ENCODE results near the gene GPER1.
"Not testable (repeated sequence)": the region's sequence is repeated elsewhere in the genome, so short reads cannot be mapped to it uniquely, and the experiment has no call there.

GPER1 gene

DNA sequence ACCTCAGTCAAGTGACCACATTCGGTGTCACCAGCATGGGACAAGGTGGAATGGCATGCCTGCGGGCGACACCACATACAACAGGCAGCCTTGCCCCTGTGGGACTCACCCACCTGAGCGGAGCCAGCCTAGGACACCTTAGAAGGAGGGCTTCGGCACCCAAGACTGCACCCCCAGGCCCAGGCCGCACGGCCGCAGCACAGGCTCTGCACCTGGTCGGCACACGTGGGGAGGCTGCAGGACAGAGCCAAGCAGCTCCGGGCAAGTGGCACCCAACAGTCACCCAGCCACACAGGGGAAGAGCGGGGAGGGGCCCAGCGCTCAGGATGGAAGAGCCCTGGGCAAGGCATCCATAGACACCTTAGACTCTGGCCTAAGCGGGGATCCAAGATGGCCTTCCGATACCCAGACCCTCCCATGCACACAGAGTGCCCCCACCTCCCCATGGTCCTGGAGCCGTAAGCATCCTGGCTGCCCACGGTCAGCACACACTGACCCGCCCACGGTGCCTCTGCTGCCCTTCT, 16.1 kb upstream of the GPER1 start:
- DNase-seq = no peak

DNA sequence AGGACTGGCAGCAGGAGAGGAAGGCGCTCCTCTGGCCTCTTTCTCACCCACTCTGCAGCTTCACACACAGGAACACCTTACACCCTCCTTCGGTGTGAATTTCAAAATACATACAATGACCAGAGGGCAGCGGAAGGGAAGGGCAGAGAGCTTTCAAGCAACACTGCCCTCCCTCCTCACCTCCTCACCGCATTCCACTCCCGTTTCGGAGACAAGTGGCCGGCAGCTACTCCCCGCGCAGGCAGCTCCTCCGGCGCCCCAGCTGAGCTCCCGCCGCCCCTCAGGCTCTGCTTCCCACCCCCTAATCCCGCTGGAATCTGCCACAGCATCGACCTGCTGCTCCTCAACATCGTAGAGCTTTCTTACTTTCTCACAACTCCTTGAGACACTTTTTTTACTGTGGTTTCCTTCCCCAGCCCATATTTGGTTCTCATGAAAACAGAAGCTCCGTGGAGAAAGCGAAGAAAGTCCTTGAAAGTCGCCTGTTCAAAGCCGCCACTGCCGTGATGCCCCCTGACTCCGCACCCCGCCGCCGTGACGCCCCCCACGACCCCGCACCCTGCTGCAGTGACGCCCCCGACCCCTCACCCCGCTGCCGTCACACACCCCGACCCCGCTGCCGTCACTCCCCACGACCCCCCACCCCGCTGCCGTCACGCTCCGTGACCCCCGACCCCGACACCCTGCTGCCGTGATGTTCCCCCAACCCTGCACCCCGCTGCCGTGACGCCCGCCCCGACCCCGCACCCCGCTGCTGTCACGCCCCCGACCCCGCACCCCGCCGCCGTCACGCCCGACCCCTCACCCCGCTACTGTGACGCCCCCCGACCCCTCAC, 14.6 kb upstream of the GPER1 start:
- no peak for DNase-seq

DNA sequence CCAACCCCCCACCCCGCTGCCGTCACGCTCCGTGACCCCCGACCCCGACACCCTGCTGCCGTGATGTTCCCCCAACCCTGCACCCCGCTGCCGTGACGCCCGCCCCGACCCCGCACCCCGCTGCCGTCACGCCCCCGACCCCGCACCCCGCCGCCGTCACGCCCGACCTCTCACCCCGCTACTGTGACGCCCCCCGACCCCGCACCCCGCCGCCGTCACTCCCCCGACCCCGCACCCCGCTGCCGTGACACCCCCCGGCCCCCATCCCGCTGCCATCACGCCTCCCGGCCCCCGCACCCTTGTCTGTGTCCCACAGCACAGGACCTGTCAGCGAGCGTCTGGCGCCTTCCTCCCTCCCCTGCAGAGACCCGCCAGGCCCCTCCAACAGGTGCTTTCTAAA, 13.9 kb upstream of the GPER1 start:
- DNase-seq = not testable (repeated sequence)

DNA sequence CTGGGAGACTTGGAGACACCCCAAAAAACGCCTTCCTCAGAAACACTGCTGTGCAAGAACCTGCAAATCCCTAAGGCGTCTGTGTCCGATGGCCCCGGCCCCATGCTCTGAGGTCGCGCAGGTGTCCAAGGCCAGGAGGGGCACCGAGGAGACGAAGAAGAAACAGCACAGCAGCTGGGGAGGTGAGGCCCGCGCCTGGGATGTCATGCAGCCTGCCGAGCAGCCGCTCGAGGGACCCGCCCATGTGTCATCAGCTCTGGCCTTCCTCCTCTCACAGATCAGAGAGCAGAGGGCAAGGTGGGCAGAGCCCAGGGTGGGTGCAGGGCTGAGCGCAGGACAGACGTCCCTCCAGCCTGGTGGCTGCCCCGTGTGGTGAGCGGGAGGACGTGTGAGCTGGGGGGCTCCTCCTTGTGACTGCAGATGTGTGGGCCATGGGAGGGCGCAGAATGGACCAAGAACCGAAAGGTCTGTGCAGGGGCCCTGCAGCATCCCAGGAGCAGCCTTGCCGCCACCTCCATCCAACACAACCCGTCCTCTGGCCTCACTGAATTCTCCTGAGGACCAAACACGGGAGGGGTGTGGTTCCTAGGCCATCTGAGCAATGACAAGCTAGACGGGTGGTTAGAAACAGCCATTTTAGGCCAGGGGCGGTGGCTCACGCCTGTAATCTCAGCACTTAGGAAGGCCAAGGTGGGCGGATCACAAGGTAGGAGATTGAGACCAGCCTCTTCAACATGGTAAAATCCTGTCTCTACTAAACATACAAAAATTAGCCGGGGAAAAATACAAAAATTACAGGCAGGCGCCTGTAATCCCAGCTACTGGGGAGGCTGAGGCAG, 13.1 kb upstream of the GPER1 start:
- no peak for DNase-seq

DNA sequence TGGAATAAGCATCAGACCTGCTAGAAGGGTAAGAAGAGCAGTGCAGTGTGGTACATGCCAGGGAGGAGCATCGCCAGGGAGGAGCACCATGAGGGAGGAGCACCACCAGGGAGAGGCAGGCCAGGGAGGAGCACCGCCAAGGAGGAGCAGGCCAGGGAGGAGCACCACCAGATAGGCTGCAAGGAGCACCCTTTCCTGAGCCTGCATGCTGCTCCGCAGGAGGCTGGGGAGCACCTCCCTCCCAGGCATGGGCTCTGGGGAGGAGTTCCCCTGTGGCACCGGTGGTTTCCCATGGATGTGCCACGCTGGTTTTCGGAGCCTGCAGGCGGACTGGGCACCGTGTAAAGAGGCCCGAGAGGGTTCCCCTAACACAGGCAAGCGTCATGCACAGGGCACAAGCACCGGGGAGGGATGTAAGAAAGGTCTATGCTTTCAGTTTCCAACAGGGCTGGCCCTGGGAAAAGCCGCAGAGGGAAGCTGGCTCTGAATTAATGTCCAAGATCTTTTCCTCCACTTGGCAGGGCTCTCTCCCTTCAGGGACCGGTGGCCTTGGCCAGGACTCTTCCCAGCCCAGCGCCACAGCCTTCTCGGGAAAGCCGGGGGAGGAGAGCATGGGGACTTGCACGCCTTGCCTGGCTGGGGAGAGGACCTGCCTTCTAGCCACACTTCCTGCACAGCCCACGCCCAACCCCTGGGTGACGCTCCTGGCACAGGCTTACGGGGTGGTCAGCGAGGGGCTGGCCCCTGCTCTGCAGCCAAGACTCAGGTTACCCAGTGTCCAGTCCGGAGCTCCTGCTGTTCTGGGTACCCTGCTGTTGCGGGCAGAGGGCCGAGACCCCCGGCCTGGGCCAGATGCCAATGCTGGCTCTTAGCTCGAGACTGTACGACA, 11.5 kb upstream of the GPER1 start:
- DNase-seq = no peak

DNA sequence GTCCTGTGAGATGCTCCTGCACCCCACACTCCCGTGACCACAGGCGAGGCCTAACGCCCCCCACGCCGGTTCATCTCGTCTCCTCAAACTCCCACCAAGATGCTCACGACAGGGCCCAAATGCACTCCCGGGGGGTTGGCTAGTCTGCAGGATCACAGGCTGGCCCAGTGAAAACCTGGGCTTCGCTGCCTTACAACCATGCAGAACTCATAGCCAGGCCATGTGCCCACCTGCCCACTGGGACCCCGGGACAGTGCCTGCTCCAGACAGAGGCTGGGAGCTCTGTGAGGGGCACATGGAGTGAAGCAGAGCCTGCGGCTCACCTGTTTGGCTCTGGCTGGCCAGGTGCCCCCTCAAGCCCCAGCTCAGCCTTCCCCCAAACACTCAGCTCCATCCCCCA, 9.4 kb upstream of the GPER1 start:
- no peak for DNase-seq

DNA sequence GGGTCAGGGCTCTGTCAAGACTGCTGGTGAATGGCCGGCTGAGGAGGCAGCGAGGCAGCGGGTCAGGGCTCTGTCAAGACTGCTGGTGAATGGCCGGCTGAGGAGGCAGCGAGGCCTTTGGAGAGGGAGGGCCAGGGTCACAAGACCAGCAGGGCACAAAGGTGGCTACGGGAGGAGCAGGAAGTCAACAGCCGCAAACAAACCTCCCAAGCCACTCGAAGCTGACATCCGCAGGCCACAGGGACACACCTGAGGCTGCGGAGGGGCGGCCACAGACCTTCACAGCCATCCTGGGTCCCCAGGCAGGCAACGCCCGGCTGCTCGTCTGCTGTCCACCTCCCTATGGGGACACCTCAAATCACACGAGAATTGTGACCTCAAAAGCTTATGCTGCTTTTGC, 8.9 kb upstream of the GPER1 start:
- DNase-seq = no peak

DNA sequence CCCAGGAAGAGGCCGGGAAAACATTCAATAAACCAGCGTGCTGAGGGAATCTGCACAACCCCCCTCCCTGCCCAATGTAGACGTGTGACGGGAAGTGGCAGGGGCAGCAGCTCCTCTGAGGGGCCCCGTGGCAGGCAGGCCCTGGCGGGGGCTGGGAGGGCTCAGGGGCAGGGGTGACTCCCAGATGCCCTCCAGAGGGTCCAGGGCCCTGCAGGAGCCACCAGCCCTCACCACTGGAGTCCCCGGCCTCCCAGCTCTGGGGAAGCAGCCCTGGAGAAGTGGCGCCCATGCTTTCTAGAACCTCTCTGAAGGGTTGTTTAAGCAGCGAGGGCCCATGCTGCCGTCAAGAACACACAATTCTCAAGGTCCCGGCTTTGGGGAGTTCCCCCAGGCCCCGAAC, 8.4 kb upstream of the GPER1 start:
- DNase-seq = no peak

DNA sequence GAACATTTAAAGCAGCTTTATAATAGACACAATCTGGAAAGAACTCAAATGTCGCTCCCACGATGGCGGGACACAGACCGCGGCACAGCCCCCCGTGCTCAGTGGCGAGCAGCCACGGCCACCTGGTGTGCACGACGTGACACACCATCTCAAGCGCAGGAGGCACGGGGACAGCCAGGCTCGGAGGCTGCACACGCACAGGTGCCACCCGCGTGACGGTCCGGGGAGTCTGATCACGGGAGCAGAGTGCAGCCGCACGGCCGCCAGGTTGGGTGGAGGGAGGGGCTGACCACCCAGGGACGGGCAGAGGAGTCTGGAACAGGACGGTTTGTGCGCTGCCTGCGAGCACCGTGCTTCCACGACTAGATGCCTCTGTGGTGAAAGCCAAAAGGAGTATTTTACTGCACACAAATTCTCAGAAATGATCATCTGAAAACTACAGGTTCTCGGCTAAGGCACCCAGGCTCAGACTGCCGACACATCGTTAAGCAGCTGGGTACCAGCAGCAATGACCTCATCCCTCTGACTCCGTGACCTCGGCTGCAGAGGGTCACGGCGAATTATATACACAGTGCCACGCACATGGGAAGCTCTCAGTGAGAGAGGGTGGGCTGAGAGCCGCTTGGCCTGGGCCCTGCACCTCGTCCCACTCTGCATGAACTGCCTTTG, 7.5 kb upstream of the GPER1 start:
- no peak for DNase-seq

DNA sequence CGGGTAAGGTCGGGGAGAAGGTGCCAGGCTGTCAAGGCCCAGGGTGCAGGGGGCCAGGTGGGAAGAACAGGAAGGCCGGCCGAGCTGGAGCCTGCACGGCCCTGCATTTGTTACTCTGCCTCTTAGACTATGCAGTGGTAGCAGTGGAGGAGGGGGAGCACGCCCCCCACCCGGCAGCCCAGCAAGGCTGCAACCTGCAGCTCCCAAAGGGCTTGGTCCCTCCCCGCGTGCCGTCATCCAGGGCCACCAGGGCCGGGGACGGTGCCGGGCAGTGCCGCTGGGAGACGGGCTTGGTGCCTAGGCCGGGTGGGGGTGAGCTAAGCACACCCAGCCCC, 7.0 kb upstream of the GPER1 start:
- no peak for DNase-seq

DNA sequence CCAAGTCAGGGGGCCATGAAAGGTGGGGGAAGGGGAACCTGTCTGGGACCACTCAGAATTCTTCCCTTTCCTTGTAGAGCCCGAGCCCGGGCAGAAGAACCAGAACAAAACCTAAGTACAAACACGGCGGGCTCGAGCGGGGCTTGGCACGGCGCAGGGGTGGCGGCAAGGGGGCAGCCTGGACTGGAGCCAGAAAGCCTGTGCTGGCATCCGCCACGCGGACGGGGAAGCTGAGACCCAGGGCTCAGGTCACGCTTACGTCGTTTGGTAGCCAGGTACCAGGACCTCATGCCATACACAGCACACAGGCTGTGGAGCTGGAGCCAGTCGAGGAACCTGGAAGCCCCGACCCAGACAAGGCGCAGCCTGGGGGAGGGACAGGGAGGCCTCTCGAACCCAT, 6.6 kb upstream of the GPER1 start:
- DNase-seq = no peak

DNA sequence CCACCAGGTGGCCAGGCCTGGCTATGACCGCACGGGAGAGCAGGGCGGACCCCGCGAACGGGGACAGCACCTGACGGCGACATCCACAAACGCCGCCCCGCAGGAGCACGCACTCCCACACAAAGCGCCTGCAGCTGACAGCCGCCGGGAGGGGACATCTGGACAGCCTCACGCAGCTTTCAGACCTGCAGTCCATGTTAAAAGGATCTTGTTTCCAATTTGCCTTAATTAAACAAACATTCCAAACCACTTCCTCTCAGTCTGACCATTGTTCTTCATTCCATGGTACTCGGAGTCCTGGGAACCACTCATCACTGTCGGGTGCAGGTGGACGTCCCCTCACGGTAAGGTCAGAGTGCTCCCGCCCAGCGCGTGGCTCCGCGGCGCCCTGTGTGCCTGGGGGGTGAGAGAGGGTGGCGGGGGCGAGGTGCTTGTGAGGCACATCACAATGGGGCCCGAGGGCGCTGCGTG, 5.9 kb upstream of the GPER1 start:
- no peak for DNase-seq

DNA sequence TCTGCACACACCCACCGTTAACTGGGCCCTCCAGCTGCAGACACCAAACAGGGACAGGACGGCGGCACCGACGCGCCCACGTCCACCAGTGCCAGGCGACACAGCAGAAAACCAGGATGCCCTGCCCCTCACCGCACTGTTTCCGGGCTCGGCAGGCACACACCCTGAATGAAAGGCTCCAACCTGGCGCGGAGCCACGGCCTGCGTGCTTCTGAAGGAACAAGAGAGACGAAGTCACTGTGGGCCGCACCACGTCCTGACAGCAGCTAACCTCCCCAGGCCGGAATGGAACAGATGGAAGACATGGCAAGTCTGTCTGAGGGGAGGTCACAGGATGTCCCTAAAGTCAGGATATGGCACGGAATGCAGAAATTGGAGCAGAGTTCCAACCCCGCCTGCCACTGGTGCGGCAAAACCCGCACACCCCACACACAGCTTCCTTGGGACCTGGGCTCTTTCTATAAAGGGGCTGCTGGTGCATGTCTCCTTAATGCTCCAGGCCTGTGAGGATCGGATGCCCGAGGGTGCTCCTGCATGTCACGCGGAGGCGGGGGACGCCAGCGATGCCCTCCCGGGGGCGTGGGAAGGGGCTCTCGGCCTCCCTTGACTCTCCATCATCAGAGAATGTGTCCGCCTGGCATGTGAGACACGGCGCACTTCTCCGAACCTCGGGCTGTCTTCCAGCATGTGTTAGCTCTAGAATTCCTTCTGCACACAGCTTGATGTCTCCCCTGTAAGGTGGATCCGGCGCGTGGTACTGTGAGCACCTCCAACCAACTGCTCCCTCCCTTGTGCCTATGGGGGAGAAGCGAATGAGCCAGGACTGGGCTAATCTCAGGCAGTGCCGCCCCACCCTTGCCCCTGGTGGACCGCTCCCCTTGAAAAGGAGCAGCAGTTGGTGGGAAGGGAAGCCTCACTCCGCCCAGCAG, 3.9 kb upstream of the GPER1 start:
- no peak for DNase-seq

DNA sequence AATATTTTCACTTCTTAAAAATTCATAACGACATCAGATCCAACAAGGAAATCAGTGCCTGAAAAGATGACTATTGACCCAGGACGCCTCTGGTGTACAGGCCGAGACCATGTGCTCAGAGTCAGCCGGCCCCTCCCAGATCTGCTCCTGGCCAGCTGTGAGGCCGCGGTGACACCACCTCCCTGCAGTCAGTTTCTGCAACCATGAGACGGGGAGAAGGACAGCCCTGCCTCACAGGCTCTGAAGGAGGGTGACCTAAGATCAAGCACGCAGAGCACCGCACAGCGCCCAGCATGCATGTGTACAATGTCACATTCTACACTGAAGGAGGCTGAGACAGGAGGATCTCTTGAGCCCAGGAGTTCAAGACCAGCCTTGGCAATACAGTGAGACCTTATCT, 2.6 kb upstream of the GPER1 start:
- no peak for DNase-seq

DNA sequence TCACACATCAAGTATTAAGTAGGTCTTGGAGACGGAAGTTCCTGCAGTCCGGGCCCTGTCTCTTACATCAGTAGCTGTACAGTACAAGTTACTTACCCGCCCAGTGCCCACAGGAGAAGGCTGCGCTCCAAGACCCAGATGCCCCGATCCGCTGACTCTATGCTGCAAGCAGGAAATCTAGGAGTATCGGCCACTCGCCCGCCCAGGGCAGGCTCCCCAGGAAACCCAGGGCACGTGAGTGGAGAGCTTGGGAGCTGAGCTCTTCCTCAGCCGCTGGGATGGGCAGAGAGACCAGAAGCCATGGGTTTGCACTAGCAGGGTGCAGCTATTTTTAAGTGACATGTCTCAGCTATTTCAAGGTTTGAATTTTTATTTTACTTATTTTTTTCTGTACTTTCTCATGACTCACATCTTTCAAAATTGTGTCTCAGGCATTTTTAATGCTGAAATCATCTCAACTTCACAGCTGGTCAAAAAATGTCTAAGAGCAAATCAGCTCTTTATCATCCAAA, 1.9 kb upstream of the GPER1 start:
- DNase-seq = no peak

DNA sequence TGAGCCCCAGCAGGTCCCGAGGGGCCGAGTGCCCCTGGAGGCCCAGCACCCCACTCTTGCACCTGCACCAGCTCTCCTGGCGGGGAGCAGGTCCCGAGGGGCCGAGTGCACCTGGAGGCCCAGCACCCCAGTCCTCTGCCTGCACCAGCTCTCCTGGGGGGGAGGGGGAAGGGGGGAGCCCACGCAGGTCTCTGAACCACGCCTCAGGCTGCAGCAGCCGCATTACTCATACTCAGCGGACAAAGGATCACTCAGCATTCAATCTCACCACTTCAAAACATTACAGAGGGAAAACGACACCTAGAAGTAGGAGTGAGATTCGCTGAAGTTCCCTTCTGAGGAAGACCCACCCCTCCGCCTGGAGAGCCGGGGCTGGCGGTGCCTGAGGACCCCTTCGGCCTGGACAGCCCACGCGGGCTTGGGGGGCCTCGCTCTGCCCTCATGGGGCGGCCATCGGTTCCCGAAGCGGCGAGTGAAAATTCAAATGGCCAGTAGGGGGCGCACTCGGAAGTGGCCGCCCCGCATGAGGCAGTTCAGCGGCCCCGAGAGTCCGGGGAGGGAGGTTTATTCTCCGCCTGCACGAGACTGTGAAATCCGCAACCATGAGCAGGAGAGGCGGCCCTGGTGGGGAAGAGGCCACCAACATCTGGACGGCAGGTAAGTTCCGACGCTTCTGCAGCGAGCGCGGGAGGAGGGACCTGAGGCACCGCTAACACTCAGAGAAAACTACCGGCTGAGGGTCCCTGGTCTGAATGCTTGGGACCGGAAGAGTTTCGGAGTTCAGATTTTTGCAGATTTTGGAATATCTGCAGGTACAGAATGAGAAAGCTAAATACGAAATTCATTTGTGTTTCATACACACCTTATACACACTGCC, 1.1 kb upstream of the GPER1 start:
- peak; percentile 83 for DNase-seq

DNA sequence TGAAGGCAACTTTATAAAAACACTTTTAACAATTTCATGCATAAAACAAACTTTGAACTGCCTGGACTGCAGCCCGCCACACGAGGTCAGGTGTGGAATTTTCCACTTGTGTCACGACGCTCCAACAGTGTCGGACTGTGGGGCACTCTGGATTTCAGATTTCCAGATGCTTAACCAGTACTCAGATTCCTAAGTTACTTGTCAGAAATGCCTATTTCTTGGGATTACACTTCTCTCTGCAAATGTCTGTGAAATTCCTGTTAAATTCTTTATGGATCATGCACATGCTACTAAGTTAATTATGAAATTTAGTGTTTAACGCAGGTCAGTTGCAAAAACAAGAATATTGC, 473 bp upstream of the GPER1 start:
- no peak for DNase-seq

DNA sequence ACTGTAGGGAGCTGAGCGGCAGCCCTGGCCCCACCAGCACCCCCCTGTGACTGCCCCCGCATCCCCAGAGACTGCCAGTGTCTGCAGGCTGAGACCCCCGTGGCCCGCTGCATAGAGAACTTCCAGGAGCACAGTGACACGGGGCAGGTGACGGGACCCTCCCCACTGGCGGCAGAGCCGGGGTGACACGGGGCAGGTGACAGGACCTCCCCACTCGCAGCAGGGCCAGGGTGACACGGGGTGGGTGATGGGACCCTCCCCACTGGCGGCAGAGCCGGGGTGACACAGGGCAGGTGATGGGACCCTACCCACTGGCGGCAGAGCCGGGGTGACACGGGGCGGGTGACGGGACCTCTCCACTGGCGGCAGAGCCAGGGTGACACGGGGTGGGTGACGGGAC, 2.3 kb downstream of the GPER1 start:
- no peak for DNase-seq

DNA sequence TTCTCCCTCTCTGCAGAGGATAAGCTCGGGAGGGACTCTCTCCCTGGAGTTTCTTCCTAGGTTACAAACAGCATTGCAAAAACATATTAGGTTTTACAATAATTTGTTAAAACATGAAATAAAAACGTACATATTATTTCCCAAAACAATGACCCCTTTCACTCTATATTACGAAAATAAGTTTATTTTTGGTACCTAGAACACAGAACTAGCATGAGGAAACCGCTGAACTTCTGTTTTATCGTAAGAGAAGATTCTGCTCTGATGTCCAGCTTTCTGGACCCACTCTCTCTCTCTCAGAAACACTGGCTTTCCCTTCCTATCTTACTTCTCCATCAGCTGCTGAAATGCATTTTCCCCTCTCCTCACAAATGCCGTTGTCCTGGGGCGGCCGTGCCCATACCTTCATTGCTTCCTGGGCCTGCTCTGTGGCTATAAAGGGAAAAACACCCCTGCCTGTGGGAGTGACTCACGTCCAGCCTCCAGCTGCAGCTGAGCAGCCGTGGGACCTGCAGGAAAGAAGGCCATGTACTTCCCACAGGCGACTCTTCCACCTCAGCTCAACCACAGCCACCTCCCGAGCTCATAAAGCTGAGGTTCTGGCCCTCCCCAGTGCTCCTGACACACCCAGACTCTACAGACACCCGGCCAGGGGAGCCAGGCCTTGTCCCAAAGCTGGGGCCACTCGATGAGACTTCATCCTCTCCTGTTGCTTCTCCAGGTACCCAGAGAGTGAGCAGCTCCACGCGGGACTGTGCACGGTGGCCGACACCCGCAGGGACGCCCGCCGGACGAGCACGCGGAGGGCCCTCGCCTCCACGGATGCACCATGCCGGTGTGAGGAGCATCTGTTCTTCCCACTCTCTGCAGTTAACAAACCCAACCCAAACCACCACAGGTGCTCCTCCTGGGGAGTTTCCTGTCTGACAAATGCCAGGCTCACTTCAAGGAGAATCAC, 3.1 kb downstream of the GPER1 start:
- DNase-seq = no peak

Measured in activated CD4-positive, CD25-positive, alpha-beta regulatory T cell treated with anti-CD3 and anti-CD28 coated beads, Interleukin-2, amount 50 U/mL, for 72 hours (primary cell).